Measurements from ENCODE around the gene CCDC68.
A peak's percentile ranks its signal among the peaks of the same experiment; 100 is the strongest.

The CCDC68 gene

DNA sequence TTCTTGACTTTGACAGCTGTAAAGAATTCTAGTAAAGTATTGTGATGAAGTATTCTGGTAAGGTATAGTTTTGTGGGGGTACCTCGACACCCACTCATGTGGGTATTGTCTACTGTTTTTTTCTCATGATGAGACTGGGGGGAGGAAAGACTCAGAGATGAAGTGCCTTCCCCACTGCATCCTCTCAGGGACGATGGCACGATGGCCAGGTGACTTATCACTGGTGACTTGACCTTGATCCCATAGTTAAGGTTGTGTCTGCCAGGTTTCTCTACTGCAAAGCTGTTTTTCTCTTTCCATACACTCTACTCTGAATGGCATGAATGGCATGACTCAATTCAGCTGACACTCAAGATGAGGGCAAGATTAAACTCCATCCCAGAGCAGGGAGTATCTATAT lies 936 bp upstream of the CCDC68 start:
- no peak for DNase-seq

GRCh38 chr18:54957996-54958395 lies 1.3 kb downstream of the CCDC68 start:
- DNase-seq = no peak

DNA sequence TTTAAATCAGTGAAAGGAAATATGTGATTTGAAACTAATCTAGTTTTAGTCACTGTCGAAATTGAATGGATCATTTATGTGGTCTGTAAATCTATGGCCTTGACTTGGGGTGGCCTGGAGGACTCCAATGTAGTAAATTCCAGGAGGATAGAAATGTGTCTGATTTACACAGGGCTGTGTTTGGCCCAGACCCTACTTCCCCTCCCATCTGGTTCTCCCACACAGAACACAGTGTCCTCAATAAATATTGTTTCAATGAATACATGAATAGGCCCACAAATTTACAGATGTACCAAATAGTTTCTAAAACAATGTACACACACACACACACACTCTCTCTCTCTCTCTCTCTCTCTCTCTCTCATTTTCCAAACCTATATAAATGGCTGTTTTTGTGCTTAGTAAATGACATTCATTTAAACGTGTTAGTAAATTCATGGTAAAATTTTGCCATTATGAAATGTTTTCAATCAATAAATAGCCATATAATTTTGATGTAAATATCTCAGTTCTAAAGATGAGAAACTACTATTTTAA lies 1.9 kb downstream of the CCDC68 start:
- DNase-seq = no peak

GRCh38 chr18:54956506-54956905 lies 2.8 kb downstream of the CCDC68 start:
- no peak for DNase-seq

DNA sequence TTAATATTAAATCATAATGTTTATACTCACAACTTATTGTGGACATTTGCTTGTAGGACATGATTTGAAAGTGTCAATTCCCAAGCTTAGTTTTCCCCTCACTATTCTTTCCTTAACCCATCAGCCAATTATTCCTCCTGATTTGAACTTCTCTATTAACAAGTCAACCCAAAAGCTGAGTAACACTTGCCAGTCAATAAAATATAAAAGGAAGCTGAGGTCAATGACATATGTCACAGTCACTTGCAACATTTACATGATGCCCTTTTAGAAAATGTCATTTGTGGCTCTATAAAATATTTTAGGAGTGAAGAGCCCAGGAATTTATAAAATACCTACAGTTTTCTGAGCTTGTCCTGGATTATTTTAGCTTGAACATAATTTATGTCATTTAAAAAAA lies 7.2 kb downstream of the CCDC68 start:
- no peak for DNase-seq

DNA sequence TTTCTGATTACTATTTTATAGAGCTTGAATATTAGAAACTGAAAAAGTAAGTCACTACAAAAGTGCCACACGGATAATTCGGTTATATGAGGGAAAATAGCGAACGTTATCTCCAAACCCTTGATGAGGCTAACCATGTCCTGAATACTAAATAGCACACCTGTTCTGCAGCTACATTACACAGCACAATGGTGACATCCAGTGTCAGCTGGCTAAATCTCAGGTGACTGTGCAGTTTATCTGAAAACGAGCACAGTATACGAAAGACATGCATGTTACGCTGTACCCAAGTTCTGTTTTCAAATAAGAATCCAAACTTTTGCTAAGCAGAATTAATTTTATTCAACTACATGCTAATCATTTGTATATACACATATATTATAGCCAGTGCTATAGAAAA lies 9.0 kb downstream of the CCDC68 start:
- DNase-seq = no peak

DNA sequence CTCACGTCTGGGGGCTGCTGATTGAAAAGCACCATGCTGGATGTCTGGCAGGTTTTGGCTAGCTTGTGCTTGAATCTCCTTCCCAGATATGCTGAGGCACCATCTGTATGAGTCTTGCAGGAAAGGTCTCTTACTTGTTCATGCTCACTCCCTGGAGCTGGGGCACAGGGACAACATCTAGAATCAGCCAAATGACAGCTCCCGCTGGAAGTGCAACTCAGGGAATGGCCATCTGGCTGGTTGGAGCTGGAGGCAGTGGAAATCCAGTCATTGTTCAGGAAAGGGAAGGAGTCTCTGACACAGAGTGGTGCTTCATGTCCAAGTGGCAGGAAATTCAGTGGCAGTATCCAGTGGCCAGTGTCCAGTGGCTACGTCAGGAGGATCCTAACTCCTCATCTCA lies 9.7 kb downstream of the CCDC68 start:
- DNase-seq = no peak

DNA sequence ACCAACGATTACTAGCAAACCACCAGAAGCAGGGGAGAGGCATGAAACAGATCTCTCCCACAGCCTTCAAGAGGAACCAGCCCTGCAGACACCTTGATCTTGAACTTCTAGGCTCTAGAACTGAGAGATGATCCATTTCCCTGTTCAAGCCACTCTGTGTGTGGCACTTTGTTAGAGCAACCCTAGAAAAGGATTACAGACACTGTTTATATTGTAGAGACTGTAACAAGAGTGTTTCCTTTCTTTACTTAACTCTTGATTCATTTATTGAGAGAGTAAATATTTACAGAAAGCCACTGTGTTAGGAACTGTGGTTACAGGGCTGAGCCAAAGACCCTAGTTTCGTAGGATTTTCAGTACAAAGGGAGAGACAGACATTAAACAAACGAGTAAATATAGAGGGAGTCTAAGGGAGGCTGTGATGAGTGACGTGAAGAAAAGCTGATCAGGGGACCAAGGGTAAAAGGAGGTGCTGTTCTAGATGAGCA lies 10.9 kb downstream of the CCDC68 start:
- DNase-seq = no peak

- DNase-seq = peak; percentile 3
These were observed 12.2 kb downstream of the CCDC68 start for GRCh38 chr18:54947091-54947490.

DNA sequence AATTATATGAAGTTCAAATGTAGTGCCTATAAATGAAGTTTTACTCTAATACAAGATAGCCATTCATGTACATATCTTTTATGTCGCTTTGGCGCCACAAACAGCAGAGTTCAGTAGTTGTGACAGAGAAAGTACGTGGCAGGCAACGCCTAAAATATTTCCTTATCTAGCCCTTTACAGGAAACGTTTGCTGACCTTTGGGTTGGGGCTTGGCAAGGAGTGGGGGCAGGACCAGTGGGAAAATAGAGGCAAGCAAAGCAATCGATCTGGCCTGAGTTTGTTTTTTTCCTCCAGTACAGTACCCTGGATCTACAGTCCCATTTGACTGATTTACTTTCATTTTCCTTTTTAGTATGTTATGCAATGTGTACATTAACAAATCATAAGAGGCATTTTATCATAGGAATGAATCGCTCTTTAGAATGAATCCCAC lies 13.1 kb downstream of the CCDC68 start:
- no peak for DNase-seq

GRCh38 chr18:54945576-54946125 lies 13.6 kb downstream of the CCDC68 start:
- no peak for DNase-seq

DNA sequence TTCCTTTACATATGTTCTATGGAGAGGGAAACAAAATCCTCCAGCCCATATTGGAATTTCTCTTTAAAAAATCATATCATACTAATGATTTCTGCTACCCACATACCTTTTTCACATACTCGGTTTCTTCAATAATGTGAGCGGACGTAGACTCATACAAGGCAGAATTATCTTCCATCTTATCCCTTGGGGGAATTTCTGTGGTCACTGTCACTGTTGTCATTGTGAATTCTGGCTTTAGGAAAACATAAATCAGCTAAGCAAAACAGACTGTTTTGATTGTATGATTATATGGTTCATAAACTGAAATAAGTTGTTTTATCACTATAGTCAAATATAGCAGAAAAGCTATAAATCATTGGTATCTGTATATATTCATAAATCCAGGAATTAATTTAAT lies 16.7 kb downstream of the CCDC68 start:
- no peak for DNase-seq

- DNase-seq = no peak
These were observed 17.1 kb downstream of the CCDC68 start for GRCh38 chr18:54942144-54942543.

DNA sequence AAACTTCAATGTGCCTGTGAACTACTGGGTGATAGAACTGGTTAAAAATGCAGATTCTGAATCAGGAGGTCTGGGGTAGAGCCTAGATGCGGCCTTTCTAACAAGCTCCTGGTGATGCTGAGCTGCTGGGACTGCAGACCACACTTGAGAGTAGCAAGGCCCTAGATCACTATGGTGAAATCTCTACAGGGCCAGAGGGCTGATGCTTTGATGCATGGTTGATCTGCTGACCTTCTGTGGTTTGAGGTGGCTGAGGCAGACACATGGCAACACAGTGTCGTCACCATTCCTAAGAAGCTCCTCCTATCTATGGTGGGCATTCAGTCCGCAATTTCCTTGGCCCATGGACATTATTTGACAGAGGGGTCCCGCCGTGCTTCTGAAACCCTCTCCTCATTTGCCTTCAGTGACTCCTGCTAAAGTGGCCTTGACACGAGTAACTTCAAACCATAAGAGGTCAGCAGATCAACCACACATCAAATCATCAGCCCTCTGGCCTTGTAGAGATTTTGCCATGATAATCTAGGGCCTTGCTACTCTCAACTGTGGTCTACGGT lies 19.8 kb downstream of the CCDC68 start:
- DNase-seq = no peak

DNA sequence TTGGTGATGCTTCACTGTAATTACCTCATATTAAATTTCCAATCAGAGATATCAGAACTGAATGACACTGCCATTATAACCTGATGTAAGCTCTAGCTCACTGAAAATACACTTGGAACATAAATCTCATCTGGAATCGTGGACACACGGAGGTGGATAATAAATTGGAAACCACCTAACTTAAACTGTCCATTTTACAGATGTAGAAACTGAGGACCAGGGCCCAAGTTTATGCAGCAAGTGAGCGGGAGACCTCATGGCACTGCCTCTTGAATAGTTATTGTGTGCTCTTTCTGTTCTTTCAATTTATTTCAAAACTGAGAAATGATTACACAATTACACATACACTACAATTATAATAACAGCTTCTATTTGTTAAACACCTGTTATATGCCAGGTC lies 20.8 kb downstream of the CCDC68 start:
- DNase-seq = no peak

DNA sequence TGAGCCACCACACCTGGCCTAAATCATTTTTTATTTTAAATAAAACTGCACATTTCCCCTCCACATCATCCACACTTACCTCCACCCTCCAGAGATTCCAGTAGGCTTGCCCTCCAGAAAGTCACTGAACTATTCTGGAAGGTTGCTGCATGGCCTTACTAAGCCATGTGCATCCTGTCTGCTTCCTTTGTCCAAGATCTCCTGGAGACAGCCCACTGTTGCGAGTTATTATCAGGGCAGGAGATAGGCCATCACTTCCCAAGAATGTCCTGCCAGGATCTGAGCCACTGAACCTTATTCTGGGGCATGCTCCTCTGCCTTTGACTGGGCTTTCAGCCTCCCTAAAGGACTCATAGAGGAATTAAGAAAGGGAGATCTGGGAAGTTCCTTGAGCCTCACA lies 26.8 kb downstream of the CCDC68 start:
- DNase-seq = no peak

DNA sequence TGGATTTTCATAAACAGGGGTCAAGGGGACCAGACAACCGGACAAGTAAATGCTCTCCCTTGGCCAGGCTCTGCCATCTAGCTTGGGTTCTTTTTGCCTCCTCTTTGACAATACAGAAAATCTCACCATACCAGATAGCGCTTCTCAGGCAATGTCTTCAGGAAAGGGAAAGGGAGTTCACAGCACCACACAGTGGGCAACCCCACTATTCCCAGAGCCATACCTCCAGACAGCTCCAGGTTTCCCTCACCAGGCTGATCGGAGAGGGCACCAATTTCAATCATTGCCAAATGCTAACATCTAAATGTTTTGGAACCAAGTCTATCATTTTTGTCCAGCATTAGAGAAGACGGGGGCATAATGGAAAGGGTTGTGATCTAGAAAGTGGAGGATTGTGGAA lies 28.1 kb downstream of the CCDC68 start:
- DNase-seq = no peak

DNA sequence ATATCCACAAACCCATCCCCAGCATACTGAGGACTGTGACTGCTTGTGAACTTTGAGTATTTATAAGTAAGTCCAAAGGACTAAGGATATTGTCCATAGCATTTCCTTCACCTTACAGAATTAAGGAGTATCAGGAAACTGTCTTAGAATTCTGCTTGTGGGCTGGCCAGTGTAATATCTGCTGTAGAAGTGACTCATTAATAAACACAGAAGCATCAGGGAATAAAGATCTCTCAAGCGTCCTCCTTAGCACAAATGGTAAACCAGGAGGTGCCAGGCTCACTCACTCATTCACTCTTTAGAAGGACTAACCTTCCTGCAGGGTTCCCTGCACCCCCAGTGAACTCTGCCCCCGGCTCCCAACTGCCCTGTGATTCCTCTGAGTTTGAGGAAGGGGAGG lies 31.0 kb downstream of the CCDC68 start:
- no peak for DNase-seq

DNA sequence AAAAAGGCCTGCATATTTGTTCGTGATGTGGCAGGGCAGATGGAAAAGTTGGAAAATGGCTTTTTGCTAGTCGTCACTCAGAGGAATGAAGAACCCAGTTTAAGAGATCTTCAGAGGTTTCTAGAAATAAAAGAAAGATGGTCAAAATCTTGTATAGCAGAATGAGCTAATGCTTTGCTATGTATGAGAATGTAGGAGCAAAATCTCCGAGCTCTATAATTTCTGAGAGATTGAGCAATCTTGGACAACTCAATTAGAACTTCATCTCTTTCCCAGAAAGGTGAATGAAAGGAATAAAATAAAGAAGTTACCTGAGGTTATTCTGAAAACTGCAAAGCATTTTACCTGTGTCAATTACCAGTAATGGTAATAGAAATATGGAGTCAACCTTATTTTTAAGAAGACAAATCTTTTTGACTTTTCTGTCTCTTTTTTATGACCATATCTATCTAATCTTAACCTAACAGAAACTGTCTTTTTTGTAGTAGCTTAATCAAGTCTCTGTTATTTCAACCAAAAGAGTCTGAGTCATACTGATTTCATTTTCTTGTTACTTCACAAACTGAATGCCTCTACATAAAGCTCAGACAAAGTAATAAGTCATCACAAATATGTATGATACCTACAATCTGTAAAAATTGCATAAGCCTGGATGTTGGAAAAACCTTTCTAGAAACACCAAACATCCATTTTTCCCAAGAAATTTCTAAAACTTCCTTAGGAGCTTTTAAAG lies 32.5 kb downstream of the CCDC68 start:
- DNase-seq = no peak

- DNase-seq = no peak
These were observed 34.3 kb downstream of the CCDC68 start for GRCh38 chr18:54924948-54925347.

- DNase-seq = no peak
These were observed 35.8 kb downstream of the CCDC68 start for GRCh38 chr18:54923339-54923956.

- DNase-seq = no peak
These were observed 39.8 kb downstream of the CCDC68 start for GRCh38 chr18:54919412-54919811.

- DNase-seq = no peak
These were observed 41.2 kb downstream of the CCDC68 start for GRCh38 chr18:54918060-54918459.

DNA sequence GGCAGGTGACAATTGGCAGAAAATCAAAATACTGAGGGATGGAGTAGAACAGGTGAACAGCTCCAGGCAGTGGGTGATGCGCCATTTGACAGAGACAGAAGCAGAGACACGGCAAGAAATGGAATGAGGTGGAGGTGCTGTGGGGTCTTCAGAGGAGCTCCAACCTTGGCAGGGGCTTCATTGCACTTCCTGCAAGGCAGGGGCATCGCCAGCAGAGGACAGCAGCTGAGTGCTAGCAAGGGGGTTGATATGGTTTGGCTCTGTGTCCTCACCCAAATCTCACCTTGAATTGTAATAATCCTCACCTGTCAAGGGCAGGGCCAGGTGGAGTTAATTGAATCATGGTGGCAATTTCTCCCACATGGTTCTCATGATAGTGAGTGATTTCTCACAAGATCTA lies 42.8 kb downstream of the CCDC68 start:
- no peak for DNase-seq
